Progenitor cell of endocrine pancreas (in vitro differentiated cells): ENCODE results near the gene GTF2IRD1. TPM values are rescaled to one million over a fixed set of nuclear protein-coding genes. Genes with fewer than 3 reads are reported as not detected.
"Not testable (repeated sequence)": the region's sequence is repeated elsewhere in the genome, so short reads cannot be mapped to it uniquely, and the experiment has no call there.

ENCODE experiments used
- DNase-seq: peaks from one replicate; pipeline ENCODE4 v3.0.0; 2021; ENCODE audit warnings: low spot score; ENCODE audit not compliant: unreplicated experiment
- H3K27ac Mint-ChIP-seq: 2 replicates; pipeline ENCODE4 v1.8.0; 2021; ENCODE audit warnings: mild to moderate bottlenecking, moderate library complexity, mixed read lengths
- H3K27me3 Mint-ChIP-seq: 2 replicates; pipeline ENCODE4 v1.8.0; 2021; ENCODE audit warnings: mixed read lengths
- H3K36me3 Mint-ChIP-seq: 2 replicates; pipeline ENCODE4 v1.8.0; 2022; ENCODE audit warnings: mixed read lengths; ENCODE audit not compliant: insufficient read depth
- H3K4me1 Mint-ChIP-seq: 2 replicates; pipeline ENCODE4 v1.8.0; 2021; ENCODE audit warnings: low read depth, mixed read lengths
- H3K4me3 Mint-ChIP-seq: 2 replicates; pipeline ENCODE4 v1.8.0; 2021; ENCODE audit warnings: low read depth, mild to moderate bottlenecking, moderate library complexity, mixed read lengths
- H3K9me3 Mint-ChIP-seq: 2 replicates; pipeline ENCODE4 v1.8.0; 2021; ENCODE audit warnings: low read depth, mixed read lengths
- total RNA-seq: library from RNA; stranded (reverse); gene quantifications from 2 replicates; pipeline ENCODE4 v1.2.1, GENCODE V29; 2021
- TF ChIP-seq, protein P1 (sequence below): fragments of 200-600 bp; sonication (generic); IDR thresholded peaks from one replicate; pipeline ENCODE4 v1.5.0; 2021; ENCODE audit warnings: antibody characterized with exemption, mild to moderate bottlenecking; ENCODE audit not compliant: unreplicated experiment

The GTF2IRD1 gene
- total RNA-seq, 1 donor from 2014 or later, result 60.7 TPM

DNA sequence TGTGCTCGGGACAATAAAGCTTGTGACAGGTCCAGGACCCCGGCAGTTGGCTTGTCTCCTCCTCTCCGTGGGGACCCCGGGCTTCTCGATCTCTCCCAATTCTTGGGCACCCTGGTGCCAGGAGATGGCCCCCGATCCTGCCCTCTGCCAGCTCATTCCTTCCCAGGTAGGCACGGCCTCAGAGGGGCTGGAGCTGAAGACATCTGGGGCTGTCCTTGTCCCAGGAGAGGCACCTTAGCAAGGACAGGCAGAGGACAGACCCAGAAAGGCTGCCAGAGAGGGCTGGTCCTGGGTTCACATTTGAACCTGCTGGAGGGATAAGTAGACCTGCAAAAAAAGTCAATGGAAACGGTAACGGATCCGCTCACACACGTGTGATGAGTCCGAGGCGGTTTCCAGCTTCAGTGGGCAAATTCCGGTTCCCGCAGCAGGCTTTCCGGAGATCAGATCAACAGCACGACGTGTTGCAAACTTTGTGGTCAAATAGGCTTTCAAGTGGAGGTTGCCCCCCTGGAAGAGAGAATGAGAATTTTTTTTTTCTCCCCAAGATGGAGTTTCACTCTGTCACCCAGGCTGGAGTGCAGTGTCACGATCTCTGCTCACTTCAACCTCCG lies 47.7 kb upstream of the GTF2IRD1 start:
- H3K4me3 Mint-ChIP-seq, result no peak overlapping the region
- no peaks in the 10 kb centered on the region for H3K27me3 Mint-ChIP-seq
- no peak for DNase-seq
- peaks cover 5% of the 10 kb centered on the region for H3K36me3 Mint-ChIP-seq
- H3K9me3 Mint-ChIP-seq, result no peaks in the 10 kb centered on the region
- TF ChIP-seq, protein P1, sequence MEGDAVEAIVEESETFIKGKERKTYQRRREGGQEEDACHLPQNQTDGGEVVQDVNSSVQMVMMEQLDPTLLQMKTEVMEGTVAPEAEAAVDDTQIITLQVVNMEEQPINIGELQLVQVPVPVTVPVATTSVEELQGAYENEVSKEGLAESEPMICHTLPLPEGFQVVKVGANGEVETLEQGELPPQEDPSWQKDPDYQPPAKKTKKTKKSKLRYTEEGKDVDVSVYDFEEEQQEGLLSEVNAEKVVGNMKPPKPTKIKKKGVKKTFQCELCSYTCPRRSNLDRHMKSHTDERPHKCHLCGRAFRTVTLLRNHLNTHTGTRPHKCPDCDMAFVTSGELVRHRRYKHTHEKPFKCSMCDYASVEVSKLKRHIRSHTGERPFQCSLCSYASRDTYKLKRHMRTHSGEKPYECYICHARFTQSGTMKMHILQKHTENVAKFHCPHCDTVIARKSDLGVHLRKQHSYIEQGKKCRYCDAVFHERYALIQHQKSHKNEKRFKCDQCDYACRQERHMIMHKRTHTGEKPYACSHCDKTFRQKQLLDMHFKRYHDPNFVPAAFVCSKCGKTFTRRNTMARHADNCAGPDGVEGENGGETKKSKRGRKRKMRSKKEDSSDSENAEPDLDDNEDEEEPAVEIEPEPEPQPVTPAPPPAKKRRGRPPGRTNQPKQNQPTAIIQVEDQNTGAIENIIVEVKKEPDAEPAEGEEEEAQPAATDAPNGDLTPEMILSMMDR, result no peak
- no peak overlapping the region for H3K27ac Mint-ChIP-seq
- no peaks in the 10 kb centered on the region for H3K4me1 Mint-ChIP-seq

DNA sequence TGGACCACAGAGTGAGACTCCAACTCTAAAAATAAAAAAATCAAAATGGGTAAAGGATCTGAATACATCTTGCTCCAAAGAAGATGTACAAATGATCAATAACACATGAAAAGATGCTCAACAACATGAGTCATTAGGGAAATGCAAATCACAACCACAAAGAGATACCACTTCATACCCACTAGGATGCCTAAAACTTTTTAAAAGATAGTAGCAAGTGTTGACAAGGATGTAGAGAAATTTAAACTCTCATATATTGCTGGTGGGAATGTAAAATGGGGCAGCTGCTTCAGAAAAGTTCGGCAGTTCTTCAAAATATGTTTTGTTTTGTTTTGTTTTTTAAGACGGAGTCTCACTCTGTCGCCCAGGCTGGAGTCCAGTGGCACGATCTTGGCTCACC lies 45.7 kb upstream of the GTF2IRD1 start:
- DNase-seq, result no peak
- TF ChIP-seq, protein P1, result no peak
- H3K4me1 Mint-ChIP-seq, result no peaks in the 10 kb centered on the region

DNA sequence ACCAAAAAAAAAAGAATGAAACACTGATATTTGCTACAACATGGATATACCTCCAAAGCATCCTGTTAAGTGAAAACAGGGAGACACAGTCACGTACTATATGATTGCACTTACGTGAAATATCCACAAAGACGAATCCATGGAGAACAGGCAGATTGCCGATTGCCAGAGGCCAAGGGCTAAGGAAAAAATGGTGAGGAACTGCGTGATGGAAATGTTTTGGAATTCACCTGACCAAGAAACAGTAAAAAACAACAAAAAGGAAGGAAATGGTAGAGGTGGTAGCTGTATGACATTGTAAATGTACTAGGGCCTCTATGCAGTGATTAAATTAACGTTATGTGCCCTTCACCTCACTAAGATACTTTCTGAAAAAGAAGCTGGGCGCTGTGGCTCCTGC lies 44.1 kb upstream of the GTF2IRD1 start:
- no peak for DNase-seq
- Mint-ChIP-seq H3K36me3 (no peaks in the 10 kb centered on the region), H3K4me1 (no peaks in the 10 kb centered on the region), H3K27me3 (no peaks in the 10 kb centered on the region), H3K9me3 (no peaks in the 10 kb centered on the region), H3K4me3 (no peak overlapping the region), H3K27ac (no peak overlapping the region)
- TF ChIP-seq, protein P1, result no peak

More for the DNA sequence above, 45.7 kb upstream of the GTF2IRD1 start:
- no peak overlapping the region for H3K4me3 Mint-ChIP-seq
- H3K27me3 Mint-ChIP-seq, result no peaks in the 10 kb centered on the region
- no peak overlapping the region for H3K27ac Mint-ChIP-seq
- no peaks in the 10 kb centered on the region for H3K9me3 Mint-ChIP-seq
- peaks cover 3% of the 10 kb centered on the region for H3K36me3 Mint-ChIP-seq

DNA sequence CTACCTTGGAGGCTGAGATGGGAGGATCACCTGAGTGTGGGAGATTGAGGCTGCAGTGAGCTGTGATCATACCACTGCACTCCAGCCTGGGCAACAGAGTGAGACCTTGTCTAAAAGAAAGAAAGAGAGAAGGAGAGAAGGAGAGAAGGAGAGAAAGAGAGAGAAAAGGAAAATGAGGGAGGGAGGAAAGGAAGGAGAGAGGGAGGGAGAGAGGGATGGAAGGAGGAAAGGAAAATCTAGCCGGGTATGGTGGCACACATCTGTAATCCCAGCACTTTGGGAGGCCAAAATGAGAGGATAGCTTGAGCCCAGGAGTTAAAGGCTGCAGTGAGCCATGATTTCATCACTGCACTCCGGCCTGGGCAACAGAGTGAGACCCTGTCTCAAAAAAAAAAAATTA lies 42.9 kb upstream of the GTF2IRD1 start:
- H3K27ac Mint-ChIP-seq, result peak overlapping the region; percentile 93
- no peak for DNase-seq
- no peaks in the 10 kb centered on the region for H3K27me3 Mint-ChIP-seq
- no peak overlapping the region for H3K4me3 Mint-ChIP-seq
- TF ChIP-seq, protein P1, result no peak
- no peaks in the 10 kb centered on the region for H3K9me3 Mint-ChIP-seq
- H3K4me1 Mint-ChIP-seq, result no peaks in the 10 kb centered on the region
- no peaks in the 10 kb centered on the region for H3K36me3 Mint-ChIP-seq

DNA sequence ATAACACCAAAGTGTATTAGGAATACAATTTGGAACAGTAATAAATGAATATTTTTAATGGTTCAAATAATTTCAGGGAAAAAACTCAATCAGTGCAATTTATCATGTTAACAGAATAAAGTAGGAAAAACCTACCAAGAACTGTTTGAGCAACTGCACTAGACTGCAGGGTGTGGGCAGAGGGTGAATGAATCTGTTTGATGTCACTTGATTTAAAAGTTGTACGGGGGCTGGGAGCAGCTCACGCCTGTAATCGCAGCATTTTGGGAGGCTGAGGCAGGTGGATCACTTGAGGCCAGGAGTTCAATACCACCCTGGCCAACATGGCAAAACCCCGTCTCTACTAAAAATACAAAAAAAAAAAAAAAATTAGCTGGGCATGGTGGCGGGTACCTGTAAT lies 42.1 kb upstream of the GTF2IRD1 start:
- not testable (repeated sequence) for H3K4me3 Mint-ChIP-seq, H3K4me1 Mint-ChIP-seq, H3K27me3 Mint-ChIP-seq, DNase-seq, H3K27ac Mint-ChIP-seq, H3K9me3 Mint-ChIP-seq, H3K36me3 Mint-ChIP-seq

DNA sequence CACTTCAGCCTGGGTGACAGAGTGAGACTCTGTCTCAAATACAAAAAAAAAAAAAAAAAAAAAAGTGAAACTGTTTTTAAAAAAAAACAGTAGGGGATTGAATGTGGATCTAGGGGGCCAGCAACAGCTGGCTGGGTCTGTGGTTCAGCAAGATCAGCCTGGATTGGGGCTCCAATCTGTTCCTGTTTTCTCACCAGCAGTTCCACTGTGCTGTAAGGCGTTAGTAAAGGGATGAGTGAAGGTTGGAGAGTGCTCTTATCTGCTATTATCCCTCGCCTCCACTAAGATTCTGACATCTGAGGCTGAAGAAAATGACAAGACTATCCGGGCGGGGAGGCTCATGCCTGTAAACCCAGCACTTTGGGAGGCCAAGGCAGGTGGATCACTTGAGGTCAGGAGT lies 41.6 kb upstream of the GTF2IRD1 start:
- no peaks in the 10 kb centered on the region for H3K4me1 Mint-ChIP-seq
- TF ChIP-seq, protein P1, result no peak
- no peaks in the 10 kb centered on the region for H3K36me3 Mint-ChIP-seq
- no peaks in the 10 kb centered on the region for H3K9me3 Mint-ChIP-seq
- no peak overlapping the region for H3K4me3 Mint-ChIP-seq
- no peak overlapping the region for H3K27ac Mint-ChIP-seq
- no peaks in the 10 kb centered on the region for H3K27me3 Mint-ChIP-seq
- DNase-seq, result no peak
